Adipose tissue (tissue), 3 donors: ENCODE data around the gene CYP11A1. TPM values are rescaled to one million over a fixed set of nuclear protein-coding genes. Genes with fewer than 3 reads are reported as not detected.
"Not testable (repeated sequence)": the region's sequence is repeated elsewhere in the genome, so short reads cannot be mapped to it uniquely, and the experiment has no call there.

Experiments
- H3K27ac ChIP-seq: one replicate; pipeline ENCODE4 v1.5.1; 2013; ENCODE audit warnings: low read depth, low read length
- WGBS, 3 donors: extraction: QIAGEN DNeasy Blood & Tissue Kit; methylation state at CpG; one replicate each; pipeline ENCODE4 v1.1.7; 2013; 5-methylcytosine and 5-hydroxymethylcytosine counted together
- polyA plus RNA-seq, 3 donors: library from polyadenylated mRNA; stranded (reverse); fragments of 200-250 nt; gene quantifications; one replicate each; pipeline ENCODE4 v1.2.3, GENCODE V29; 2013
- donor health status: healthy with polysubstance abuse.
- donor health status: Bipolar disorder and iron deficiency.
- donor health status: healthy.

Gene CYP11A1
- polyA plus RNA-seq, 3 donors: 0.55 to 3.5 (median 0.86) TPM

DNA sequence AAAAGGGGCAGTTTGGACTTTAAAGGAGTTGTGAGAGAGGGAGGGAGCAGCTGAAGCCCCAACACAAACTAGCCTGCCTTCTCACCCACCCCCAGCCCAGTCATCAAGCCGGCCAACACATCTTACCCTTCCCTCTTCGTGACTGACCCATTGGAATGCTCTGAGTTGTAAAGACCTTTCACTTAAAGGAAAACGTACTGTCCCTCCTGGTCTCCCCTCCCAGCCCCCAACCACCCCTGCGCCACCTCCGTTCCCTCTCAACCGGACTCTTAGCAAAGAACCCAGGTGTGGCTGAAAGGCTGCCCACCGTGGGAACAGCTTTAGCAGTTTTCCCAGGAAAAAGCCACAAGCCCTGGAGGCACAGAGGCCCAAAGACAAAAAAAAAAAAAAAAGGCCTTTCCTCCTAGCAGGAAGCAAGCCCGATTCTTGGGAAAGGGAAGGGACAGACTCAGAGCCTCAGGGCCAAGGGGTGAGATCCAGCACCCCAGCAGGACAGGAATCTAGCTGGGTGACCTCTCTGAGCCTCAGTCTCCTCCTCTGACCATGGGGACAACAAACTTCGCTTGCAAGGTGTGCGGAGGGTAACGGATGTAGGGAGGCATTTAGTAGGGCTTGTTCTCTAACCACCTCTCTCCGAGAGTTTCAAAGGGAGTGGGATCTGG, 2.4 kb downstream of the CYP11A1 start:
- 85 to 89% (median 87%) methylated on average over 12 of the region's 12 CpGs for WGBS, 3 donors
- H3K27ac ChIP-seq: no peak overlapping the region

DNA sequence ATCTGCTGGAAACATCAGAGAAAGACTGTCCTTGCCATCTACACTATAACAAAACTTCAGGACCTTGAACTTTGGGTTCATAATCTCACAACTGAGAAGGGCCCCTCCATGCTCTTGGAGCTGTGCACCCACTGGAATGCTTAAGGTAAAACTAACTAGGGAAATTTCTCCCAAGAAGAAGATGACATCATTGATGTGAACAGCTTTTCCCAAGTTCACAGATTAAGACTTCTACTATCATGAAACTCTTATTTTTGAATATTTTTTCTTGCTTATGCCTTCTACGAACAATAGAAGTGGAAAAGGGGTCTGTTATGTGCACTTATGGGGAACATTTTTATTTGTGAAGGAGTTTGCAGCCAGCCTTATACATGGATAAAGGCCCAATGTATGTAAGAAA, 5.0 kb downstream of the CYP11A1 start:
- H3K27ac ChIP-seq: no peak overlapping the region
- WGBS, 3 donors: 73 to 88% (median 87%) methylated on average over 1 of the region's 1 CpG

- not testable (repeated sequence) for H3K27ac ChIP-seq
- 51 to 65% (median 56%) methylated on average over 1 of the region's 1 CpG for WGBS, 3 donors
Measured at GRCh38 chr15:74360855-74361254, 6.6 kb downstream of the CYP11A1 start.

- H3K27ac ChIP-seq: not testable (repeated sequence)
- WGBS, 3 donors: 68 to 83% (median 77%) methylated on average over 6 of the region's 6 CpGs
Measured at GRCh38 chr15:74359376-74359775, 8.1 kb downstream of the CYP11A1 start.

DNA sequence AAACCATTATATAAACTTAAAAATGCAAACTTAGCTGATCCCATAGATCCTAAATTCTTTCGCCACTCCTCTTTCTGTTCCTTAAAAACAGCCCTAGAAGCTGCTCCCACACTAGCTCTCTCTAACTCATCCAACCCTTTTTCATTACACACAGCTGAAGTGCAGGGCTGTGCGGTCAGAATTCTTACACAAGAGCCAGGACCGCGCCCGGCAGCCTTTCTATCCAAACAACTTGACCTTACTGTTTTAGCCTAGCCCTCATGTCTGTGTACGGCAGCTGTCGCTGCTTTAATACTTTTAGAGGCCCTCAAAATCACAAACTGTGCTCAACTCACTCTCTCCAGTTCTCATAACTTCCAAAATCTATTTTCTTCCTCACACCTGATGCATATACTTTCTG, 9.9 kb downstream of the CYP11A1 start:
- WGBS, 3 donors: 71 to 90% (median 76%) methylated on average over 7 of the region's 7 CpGs
- H3K27ac ChIP-seq: not testable (repeated sequence)

DNA sequence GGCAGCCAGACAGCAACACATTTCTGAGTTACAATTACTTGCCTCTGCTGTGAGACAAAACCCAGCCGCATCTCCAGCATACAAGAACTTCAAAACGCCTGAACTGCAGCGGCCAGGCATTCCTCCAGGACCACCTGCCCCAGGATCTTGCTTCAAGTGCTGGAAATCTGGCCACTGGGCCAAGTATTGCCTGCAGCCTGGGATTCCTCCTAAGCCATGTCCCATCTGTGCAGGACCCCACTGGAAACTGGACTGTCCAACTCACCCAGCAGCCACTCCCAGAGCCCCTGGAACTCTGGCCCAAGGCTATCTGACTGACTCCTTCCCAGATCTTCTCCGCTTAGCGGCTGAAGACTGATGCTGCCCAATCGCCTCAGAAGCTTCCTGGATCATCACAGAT, 11.4 kb downstream of the CYP11A1 start:
- not testable (repeated sequence) for H3K27ac ChIP-seq
- 79 to 85% (median 84%) methylated on average over 6 of the region's 6 CpGs for WGBS, 3 donors

- 75 to 85% (median 78%) methylated on average over 2 of the region's 2 CpGs for whole genome bisulfite sequencing, 3 donors
- H3K27ac ChIP-seq: not testable (repeated sequence)
Measured at GRCh38 chr15:74353992-74354391, 13.5 kb downstream of the CYP11A1 start.

GRCh38 chr15:74352393-74352910, 15.0 kb downstream of the CYP11A1 start:
- 79 to 91% (median 84%) methylated on average over 3 of the region's 3 CpGs for WGBS, 3 donors
- H3K27ac ChIP-seq: no peak overlapping the region

- 42 to 58% (median 54%) methylated on average over 3 of the region's 3 CpGs for WGBS, 3 donors
- H3K27ac ChIP-seq: no peak overlapping the region
Measured at GRCh38 chr15:74351670-74352069, 15.8 kb downstream of the CYP11A1 start.

DNA sequence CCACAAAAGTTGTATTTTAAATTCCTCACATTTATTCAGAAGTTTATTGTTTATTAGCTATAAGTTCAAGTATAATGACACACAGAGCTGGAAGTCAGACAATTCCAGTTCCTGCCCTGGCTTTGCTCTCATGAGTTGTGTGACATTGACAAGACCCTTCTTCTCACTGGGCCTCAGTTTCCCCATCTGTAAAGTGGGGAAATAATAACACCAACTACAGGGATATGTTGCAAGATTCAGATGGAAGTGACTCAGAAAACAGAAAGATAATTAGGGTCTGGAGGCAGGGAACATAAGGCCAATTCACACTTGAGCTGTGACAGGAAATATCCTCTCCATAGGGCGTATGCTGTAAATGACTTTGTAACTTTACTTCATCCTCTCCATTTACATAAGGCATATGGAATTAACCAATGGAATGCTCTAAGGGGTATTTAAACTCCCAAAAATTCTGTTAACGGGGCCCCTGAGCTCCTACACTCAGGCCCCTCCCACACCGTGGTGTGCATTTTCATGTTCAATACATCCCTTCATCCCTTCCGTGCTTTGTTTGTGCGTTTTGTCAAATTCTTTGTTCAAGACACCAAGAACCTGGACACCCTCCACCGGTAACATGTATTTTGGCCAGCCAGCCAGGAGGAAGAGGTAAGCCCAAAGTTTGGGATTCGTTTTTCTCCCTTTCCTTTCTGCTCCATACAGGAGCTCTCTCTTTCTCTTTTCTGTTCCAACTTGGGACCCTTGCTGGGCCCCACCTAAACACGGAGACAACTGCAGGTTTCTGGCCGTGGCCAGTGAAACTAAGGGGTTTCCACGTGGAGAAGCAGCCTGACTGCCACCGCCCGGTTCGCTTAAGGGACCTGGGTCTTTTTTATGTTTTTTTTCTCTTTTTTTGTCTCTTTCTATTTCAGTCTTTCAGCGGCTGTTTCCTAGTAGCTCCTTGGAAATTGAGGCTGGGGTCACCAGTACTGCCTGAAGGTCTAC, 16.9 kb downstream of the CYP11A1 start:
- 66 to 74% (median 74%) methylated on average over 14 of the region's 14 CpGs for WGBS, 3 donors
- H3K27ac ChIP-seq: no peak overlapping the region

DNA sequence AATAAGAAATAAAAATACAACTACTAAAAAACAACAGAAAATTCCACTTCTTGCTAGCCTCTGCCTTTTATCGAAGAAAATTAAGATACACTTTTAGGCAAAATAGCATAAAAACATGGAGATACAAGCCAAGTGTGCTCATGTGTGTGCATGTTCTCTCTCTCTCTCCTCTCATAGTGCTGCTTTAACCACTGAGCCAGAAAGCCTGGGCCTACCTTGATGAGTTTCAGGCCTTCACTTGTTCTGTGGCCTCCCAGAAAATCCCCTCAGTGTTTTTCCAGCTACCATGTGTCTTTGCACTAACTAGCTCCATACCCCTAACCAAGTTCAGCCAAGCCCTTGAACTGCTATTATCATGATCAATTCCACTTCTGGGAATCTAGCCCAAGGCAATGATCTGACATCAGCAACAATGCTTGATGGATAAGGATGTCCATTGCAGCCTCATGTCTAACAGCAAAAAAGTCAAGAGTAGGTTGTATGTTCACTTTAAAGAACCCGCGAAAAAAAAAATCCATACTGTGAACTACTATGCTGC, 18.1 kb downstream of the CYP11A1 start:
- H3K27ac ChIP-seq: no peak overlapping the region
- 93 to 97% (median 95%) methylated on average over 3 of the region's 3 CpGs for WGBS, 3 donors

GRCh38 chr15:74347757-74348250, 19.6 kb downstream of the CYP11A1 start:
- H3K27ac ChIP-seq: no peak overlapping the region
- WGBS, 3 donors: 82 to 88% (median 87%) methylated on average over 13 of the region's 13 CpGs

DNA sequence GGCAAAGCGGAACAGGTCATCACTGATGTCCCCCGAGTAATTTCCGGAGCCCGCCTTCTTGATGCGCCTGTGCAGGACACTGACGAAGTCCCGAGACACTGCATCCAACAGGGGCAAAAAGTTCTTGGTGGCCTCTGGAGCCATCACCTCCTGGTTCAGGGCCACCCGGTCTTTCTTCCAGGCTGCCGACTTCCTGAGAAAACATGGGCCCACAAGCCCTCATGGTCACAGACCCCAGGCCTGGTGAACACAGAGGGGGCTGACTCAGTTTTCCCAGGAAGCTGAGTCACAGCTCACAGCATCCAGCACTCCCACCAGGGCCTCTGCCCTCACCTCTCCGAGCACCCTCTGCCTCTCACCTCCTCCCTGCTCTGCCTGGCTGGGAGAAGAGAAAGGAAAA, 22.4 kb downstream of the CYP11A1 start:
- 85 to 89% (median 88%) methylated on average over 10 of the region's 10 CpGs for WGBS, 3 donors
- H3K27ac ChIP-seq: no peak overlapping the region

GRCh38 chr15:74343797-74344127, 23.7 kb downstream of the CYP11A1 start:
- 88 to 91% (median 90%) methylated on average over 8 of the region's 8 CpGs for WGBS, 3 donors

GRCh38 chr15:74343127-74343796, 24.2 kb downstream of the CYP11A1 start:
- WGBS, 3 donors: 86 to 92% (median 91%) methylated on average over 14 of the region's 14 CpGs
- H3K27ac ChIP-seq: no peak overlapping the region

More at GRCh38 chr15:74343797-74344127, 23.7 kb downstream of the CYP11A1 start:
- H3K27ac ChIP-seq: no peak overlapping the region

DNA sequence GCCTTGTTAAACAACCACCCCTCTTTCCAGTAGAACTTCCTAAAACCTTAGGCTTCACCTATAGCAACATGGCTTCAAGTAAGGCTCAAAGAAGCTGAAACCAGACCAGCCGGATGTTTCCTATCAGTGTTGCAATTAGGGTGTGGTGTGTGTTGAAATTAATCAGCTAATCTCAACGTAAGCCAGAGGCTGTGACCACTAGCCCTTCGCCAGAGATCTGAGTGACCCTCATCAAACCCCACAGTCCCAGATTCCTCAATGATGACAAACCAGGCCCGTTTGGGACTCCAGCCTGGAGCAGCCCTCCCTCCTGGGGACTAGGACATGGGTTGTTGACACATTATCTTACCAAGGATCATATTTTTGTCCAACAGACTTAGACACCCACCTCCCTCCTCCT, 27.3 kb downstream of the CYP11A1 start:
- no peak overlapping the region for H3K27ac ChIP-seq
- 34 to 47% (median 38%) methylated on average over 4 of the region's 4 CpGs for WGBS, 3 donors

DNA sequence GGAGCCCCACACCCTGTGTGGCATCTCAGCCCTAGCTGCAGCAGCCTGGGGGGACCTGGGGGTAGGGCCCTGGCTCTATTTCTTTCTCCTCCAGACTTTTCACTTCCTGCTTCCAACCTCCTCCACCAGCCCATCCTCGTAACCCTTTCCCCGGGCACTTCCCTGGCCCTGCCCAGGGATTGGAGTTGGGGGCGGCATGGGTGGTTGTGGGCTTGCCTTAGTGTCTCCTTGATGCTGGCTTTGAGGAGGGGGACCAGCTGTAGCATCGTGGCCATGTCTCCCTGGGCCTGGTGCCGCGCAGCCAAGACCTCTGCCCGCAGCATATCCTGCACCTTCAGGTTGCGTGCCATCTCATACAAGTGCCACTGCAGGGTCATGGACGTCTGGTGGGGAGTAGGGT, 28.1 kb downstream of the CYP11A1 start:
- 91 to 96% (median 91%) methylated on average over 8 to 9 of the region's 9 CpGs for WGBS, 3 donors
- no peak overlapping the region for H3K27ac ChIP-seq

- no peak overlapping the region for H3K27ac ChIP-seq
- WGBS, 3 donors: 91 to 98% (median 97%) methylated on average over 5 of the region's 5 CpGs
Measured at GRCh38 chr15:74338676-74339075, 28.8 kb downstream of the CYP11A1 start.
